ENCODE data around the gene TMEM92.

The TMEM92 gene

GRCh38 chr17:50277357-50277754, 3.1 kb downstream of the TMEM92 start:
- no peak overlapping the region for H3K4me3 ChIP-seq (ENCODE audit: low read length)
- no peak for TF ChIP-seq CTCF (conservative IDR thresholded peaks at IDR 0.05; ENCODE audit: low read depth, low read length)
- no peak for DNase-seq (ENCODE audit: low read depth)

- no peak overlapping the region for H3K4me3 ChIP-seq (ENCODE audit: low read length)
- DNase-seq (ENCODE audit: low read depth), result no peak
- TF ChIP-seq CTCF (conservative IDR thresholded peaks at IDR 0.05; ENCODE audit: low read depth, low read length), result no peak
These were observed 4.4 kb downstream of the TMEM92 start for GRCh38 chr17:50278526-50279180.

GRCh38 chr17:50279181-50279526, 4.9 kb downstream of the TMEM92 start:
- no peak overlapping the region for H3K4me3 ChIP-seq (ENCODE audit: low read length)
- peak; percentile 14 for DNase-seq (ENCODE audit: low read depth)
- no peak for TF ChIP-seq CTCF (conservative IDR thresholded peaks at IDR 0.05; ENCODE audit: low read depth, low read length)

GRCh38 chr17:50279639-50280038, 5.4 kb downstream of the TMEM92 start:
- TF ChIP-seq CTCF (conservative IDR thresholded peaks at IDR 0.05; ENCODE audit: low read depth, low read length), result no peak
- DNase-seq (ENCODE audit: low read depth), result no peak
- H3K4me3 ChIP-seq (ENCODE audit: low read length), result no peak overlapping the region

- no peak for TF ChIP-seq CTCF (conservative IDR thresholded peaks at IDR 0.05; ENCODE audit: low read depth, low read length)
- DNase-seq (ENCODE audit: low read depth), result no peak
- no peak overlapping the region for H3K4me3 ChIP-seq (ENCODE audit: low read length)
These were observed 5.8 kb downstream of the TMEM92 start for GRCh38 chr17:50280068-50280467.

GRCh38 chr17:50280801-50281441, 6.7 kb downstream of the TMEM92 start:
- DNase-seq (ENCODE audit: low read depth), result no peak
- no peak overlapping the region for H3K4me3 ChIP-seq (ENCODE audit: low read length)
- TF ChIP-seq CTCF (conservative IDR thresholded peaks at IDR 0.05; ENCODE audit: low read depth, low read length), result no peak

- DNase-seq (ENCODE audit: low read depth), result no peak
- TF ChIP-seq CTCF (conservative IDR thresholded peaks at IDR 0.05; ENCODE audit: low read depth, low read length), result no peak
These were observed 7.6 kb downstream of the TMEM92 start for GRCh38 chr17:50281739-50282401.

More at GRCh38 chr17:50281739-50282401, 7.6 kb downstream of the TMEM92 start:
- H3K4me3 ChIP-seq (ENCODE audit: low read length), result no peak overlapping the region
